ENCODE measurements around the gene TPSD1. TPM values are rescaled to one million over a fixed set of nuclear protein-coding genes. Genes with fewer than 3 reads are reported as not detected.

Gene TPSD1
- total and polyA plus RNA-seq, 2 experiments from 2014 or later: 0.17 TPM; not detected in 1

DNA sequence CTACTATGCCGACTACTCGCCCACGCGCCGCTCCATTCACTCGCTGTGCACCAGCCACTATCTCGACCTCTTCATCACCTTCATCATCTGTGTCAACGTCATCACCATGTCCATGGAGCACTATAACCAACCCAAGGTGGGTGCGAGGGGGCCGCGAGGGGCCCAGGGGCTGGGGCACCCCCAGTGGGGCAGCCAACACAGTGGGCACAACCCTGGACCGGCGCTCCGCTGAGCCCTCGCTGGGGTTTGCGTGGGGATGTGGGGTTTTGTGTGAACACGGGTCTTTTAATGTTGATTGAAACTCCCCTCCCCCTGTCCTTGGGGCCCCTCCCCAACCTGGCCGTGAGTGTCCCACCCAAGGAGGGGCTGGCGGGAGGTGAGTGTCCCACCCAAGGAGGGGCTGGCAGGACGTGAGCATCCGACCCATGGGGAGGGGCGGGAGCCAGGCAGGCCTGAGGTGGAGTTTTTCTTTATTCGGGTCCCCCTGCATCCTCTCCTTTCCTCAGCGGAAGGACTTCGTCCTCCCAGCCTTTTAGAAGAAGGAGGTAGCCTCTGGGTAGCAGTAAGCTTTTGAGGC is 42.0 kb upstream of the TPSD1 start:
- no peaks in the 10 kb centered on the region for H3K36me3 ChIP-seq (ENCODE audit: insufficient read depth)
- Mint-ChIP-seq H3K27me3 (ENCODE audit: insufficient read depth, low read depth, poor library complexity) (peaks cover 8% of the 10 kb centered on the region), H3K4me3 (no peak overlapping the region), H3K4me1 (no peaks in the 10 kb centered on the region), H3K27ac (no peak overlapping the region), H3K36me3 (ENCODE audit: low read depth) (no peaks in the 10 kb centered on the region), H3K9me3 (no peaks in the 10 kb centered on the region)
- H2AFZ ChIP-seq: no peak overlapping the region
- no peak overlapping the region for H3K27ac ChIP-seq (ENCODE audit: low read depth)
- no peak overlapping the region for H3K4me3 ChIP-seq
- H3F3A ChIP-seq (replicated peaks; ENCODE audit: low read depth): no peaks in the 10 kb centered on the region
- no peak overlapping the region for H3K4me2 ChIP-seq
- H3K79me2 ChIP-seq (replicated peaks; ENCODE audit: insufficient read depth): no peaks in the 10 kb centered on the region
- no peaks in the 10 kb centered on the region; the same call in 1 of the 2 replicates for H4K20me1 ChIP-seq (replicated peaks; ENCODE audit: insufficient read depth)
- H3K4me1 ChIP-seq (ENCODE audit: insufficient read depth): no peaks in the 10 kb centered on the region
- TF ChIP-seq EZH2 (IDR thresholded peaks at IDR 0.05; ENCODE audit: low read depth, unreplicated experiment): no peak
- TF ChIP-seq, protein P1, sequence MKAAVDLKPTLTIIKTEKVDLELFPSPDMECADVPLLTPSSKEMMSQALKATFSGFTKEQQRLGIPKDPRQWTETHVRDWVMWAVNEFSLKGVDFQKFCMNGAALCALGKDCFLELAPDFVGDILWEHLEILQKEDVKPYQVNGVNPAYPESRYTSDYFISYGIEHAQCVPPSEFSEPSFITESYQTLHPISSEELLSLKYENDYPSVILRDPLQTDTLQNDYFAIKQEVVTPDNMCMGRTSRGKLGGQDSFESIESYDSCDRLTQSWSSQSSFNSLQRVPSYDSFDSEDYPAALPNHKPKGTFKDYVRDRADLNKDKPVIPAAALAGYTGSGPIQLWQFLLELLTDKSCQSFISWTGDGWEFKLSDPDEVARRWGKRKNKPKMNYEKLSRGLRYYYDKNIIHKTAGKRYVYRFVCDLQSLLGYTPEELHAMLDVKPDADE (IDR thresholded peaks at IDR 0.05): no peak
- no peak for TF ChIP-seq NANOG (IDR thresholded peaks at IDR 0.05; ENCODE audit: borderline replicate concordance)
- TF ChIP-seq POLR2AphosphoS5 (IDR thresholded peaks at IDR 0.05; ENCODE audit: low read depth): no peak
- TF ChIP-seq REST (IDR thresholded peaks at IDR 0.05; ENCODE audit: unreplicated experiment): no peak
- TF ChIP-seq ZNF331 (CRISPR knock-in tag; IDR thresholded peaks at IDR 0.05; ENCODE audit: low read depth): no peak
- TF ChIP-seq ZNF462 (CRISPR knock-in tag; IDR thresholded peaks at IDR 0.05): no peak
- TF ChIP-seq EZH2phosphoT487 (IDR thresholded peaks at IDR 0.05; ENCODE audit: unreplicated experiment): no peak
- TF ChIP-seq CREB1 (CRISPR knock-in tag; IDR thresholded peaks at IDR 0.05; ENCODE audit: low read depth): no peak
- TF ChIP-seq, protein P2, sequence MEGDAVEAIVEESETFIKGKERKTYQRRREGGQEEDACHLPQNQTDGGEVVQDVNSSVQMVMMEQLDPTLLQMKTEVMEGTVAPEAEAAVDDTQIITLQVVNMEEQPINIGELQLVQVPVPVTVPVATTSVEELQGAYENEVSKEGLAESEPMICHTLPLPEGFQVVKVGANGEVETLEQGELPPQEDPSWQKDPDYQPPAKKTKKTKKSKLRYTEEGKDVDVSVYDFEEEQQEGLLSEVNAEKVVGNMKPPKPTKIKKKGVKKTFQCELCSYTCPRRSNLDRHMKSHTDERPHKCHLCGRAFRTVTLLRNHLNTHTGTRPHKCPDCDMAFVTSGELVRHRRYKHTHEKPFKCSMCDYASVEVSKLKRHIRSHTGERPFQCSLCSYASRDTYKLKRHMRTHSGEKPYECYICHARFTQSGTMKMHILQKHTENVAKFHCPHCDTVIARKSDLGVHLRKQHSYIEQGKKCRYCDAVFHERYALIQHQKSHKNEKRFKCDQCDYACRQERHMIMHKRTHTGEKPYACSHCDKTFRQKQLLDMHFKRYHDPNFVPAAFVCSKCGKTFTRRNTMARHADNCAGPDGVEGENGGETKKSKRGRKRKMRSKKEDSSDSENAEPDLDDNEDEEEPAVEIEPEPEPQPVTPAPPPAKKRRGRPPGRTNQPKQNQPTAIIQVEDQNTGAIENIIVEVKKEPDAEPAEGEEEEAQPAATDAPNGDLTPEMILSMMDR (conservative IDR thresholded peaks at IDR 0.05; ENCODE audit: low read depth in 2 of 2): no peak
- no peak for TF ChIP-seq JUNB (IDR thresholded peaks at IDR 0.05; ENCODE audit: unreplicated experiment)
- TF ChIP-seq ZNF114 (CRISPR knock-in tag; IDR thresholded peaks at IDR 0.05): no peak
- TF ChIP-seq STAT1 (IDR thresholded peaks at IDR 0.05; ENCODE audit: unreplicated experiment): no peak
- no peaks in the 10 kb centered on the region for H3K9me2 ChIP-seq (ENCODE audit: insufficient read depth)
- DNase-seq (ENCODE audit: low spot score) (no peak), ATAC-seq (no peak)
- no peaks in the 10 kb centered on the region for H3K27me3 ChIP-seq (ENCODE audit: insufficient read depth)
